RWPE2 (cell line): ENCODE results near the gene CC2D1A.

Experiments used
- ATAC-seq: fragments of 200-7000 bp; cut with Tn5 transposase; 3 replicates; pipeline ENCODE4 v1.9.1; 2021; ENCODE audit warnings: low read depth
- DNase-seq: peaks from one replicate; pipeline ENCODE4 v3.0.0-alpha.2; 2020; ENCODE audit warnings: low spot score
- H3K27ac ChIP-seq: fragments of 450-650 bp; 2 replicates; pipeline ENCODE4 v1.5.1; 2017; ENCODE audit warnings: mild to moderate bottlenecking; ENCODE audit not compliant: poor library complexity, severe bottlenecking
- H3K27me3 ChIP-seq: fragments of 250-450 bp; sonication (Bioruptor Pico); 2 replicates; pipeline ENCODE4 v1.5.1; 2021; ENCODE audit warnings: mild to moderate bottlenecking, moderate library complexity; ENCODE audit not compliant: insufficient read depth, poor library complexity, severe bottlenecking
- H3K36me3 ChIP-seq: fragments of 250-450 bp; sonication (Bioruptor Pico); 2 replicates; pipeline ENCODE4 v1.5.1; 2020; ENCODE audit warnings: low read depth, mild to moderate bottlenecking, moderate library complexity
- H3K4me1 ChIP-seq: fragments of 250-450 bp; sonication (Bioruptor Pico); 2 replicates; pipeline ENCODE4 v1.5.1; 2021; ENCODE audit warnings: mild to moderate bottlenecking, moderate library complexity; ENCODE audit not compliant: insufficient read depth, poor library complexity, severe bottlenecking
- H3K4me3 ChIP-seq: fragments of 250-450 bp; sonication (Bioruptor Pico); 2 replicates; pipeline ENCODE4 v1.5.1; 2021; ENCODE audit warnings: mild to moderate bottlenecking, moderate library complexity; ENCODE audit not compliant: severe bottlenecking
- H3K9me3 ChIP-seq: fragments of 250-450 bp; sonication (Bioruptor Pico); 2 replicates; pipeline ENCODE4 v1.5.1; 2021; ENCODE audit warnings: mild to moderate bottlenecking, moderate library complexity; ENCODE audit not compliant: severe bottlenecking
- CTCF ChIP-seq: fragments of 450-650 bp; IDR thresholded peaks from one replicate; pipeline ENCODE4 v1.5.1; 2017; ENCODE audit warnings: mild to moderate bottlenecking, moderate library complexity; ENCODE audit not compliant: poor library complexity, severe bottlenecking

CC2D1A gene

GRCh38 chr19:13887018-13887436 lies 19.0 kb upstream of the CC2D1A start:
- Histone ChIP-seq H3K9me3 (no peaks in the 10 kb centered on the region), H3K4me1 (peaks cover 6% of the 10 kb centered on the region), H3K27ac (no peak overlapping the region), H3K36me3 (no peaks in the 10 kb centered on the region), H3K27me3 (no peaks in the 10 kb centered on the region), H3K4me3 (no peak overlapping the region)
- no peak for DNase-seq
- no peak for TF ChIP-seq CTCF
- 0 out of 3 replicates have a peak, but pooled peaks have one; percentile 20 for ATAC-seq

- Histone ChIP-seq H3K27me3 (no peaks in the 10 kb centered on the region), H3K4me1 (peaks cover 6% of the 10 kb centered on the region), H3K36me3 (no peaks in the 10 kb centered on the region), H3K27ac (no peak overlapping the region), H3K4me3 (no peak overlapping the region), H3K9me3 (no peaks in the 10 kb centered on the region)
- no peak for TF ChIP-seq CTCF
- DNase-seq: no peak
- peak; percentile 20; the same call in 1 of the 3 replicates for ATAC-seq
These were observed 18.5 kb upstream of the CC2D1A start for GRCh38 chr19:13887517-13887916.

GRCh38 chr19:13888281-13888680 lies 17.7 kb upstream of the CC2D1A start:
- no peaks in the 10 kb centered on the region for H3K27me3 ChIP-seq
- H3K9me3 ChIP-seq: no peaks in the 10 kb centered on the region
- no peak overlapping the region for H3K27ac ChIP-seq
- ATAC-seq (peak; percentile 45; the same call in 2 of the 3 replicates), DNase-seq (no peak)
- peaks cover 6% of the 10 kb centered on the region for H3K4me1 ChIP-seq
- no peak for TF ChIP-seq CTCF
- no peak overlapping the region for H3K4me3 ChIP-seq
- H3K36me3 ChIP-seq: no peaks in the 10 kb centered on the region

GRCh38 chr19:13890136-13890535 lies 15.9 kb upstream of the CC2D1A start:
- TF ChIP-seq CTCF: no peak
- DNase-seq: no peak
- no peak overlapping the region for H3K4me3 ChIP-seq
- no peak for ATAC-seq
- no peaks in the 10 kb centered on the region for H3K9me3 ChIP-seq
- no peak overlapping the region for H3K27ac ChIP-seq
- no peaks in the 10 kb centered on the region for H3K27me3 ChIP-seq
- peaks cover 6% of the 10 kb centered on the region for H3K4me1 ChIP-seq
- H3K36me3 ChIP-seq: no peaks in the 10 kb centered on the region

- H3K27me3 ChIP-seq: no peaks in the 10 kb centered on the region
- H3K4me1 ChIP-seq: no peaks in the 10 kb centered on the region
- DNase-seq (no peak), ATAC-seq (no peak)
- TF ChIP-seq CTCF: no peak
- no peaks in the 10 kb centered on the region for H3K36me3 ChIP-seq
- H3K4me3 ChIP-seq: no peak overlapping the region
- no peaks in the 10 kb centered on the region for H3K9me3 ChIP-seq
- H3K27ac ChIP-seq: no peak overlapping the region
These were observed 13.1 kb upstream of the CC2D1A start for GRCh38 chr19:13892870-13893269.
